NCI-H446 (cell line): ENCODE data around the gene GATAD2A.
"Not testable (repeated sequence)": the region's sequence is repeated elsewhere in the genome, so short reads cannot be mapped to it uniquely, and the experiment has no call there.

Source experiments
- DNase-seq, 2 experiments: peaks; one replicate each; lab custom pipeline; 2025; lab: John Stamatoyannopoulos, UW

GATAD2A gene

DNA sequence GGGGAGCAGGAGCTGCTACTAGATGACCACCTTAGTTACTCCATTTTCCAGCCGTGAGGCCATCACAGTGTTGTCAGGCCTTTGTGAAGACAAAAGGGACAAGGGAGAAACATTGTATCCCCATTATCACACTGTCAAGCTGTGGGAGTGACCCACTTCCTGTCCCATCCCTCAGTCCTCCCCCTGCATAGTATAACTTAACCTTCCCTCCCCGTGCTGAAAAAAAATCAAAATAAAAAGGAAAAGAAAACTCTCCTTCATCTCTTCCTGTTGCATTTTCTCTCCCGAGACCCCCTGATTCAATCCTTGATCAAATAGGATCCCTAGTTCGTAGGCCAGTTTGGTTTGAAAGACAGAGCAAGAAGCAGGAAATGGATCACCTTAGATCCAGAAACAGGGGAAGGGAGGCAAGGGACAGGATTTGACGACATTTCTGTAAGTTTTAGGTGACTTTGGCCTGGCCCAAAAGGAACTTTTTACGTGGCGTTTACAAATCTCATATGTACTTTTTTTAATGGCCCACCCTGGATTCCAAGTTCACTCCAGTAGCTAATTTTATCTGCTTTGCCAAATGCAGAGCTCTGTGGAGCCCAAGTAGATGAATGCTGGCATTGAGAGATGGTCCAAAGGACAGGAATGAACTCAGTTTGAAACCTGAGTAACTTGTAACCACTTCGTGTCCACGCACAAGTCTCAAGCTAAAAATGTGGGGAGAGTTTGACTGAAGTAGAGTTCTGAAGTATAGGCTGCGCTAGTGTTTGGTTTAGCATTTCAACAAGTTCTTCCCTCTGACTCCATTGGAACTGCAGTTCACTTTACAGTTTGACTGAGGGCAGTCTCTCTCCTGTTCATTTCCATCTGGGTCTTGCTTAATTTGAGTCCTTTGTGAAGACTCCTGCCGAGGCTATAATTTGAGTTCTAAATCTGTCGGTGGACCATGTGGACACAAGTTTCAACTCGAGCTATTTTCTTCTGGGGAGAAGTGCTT, 16.6 kb upstream of the GATAD2A start:
- no peak for DNase-seq

DNA sequence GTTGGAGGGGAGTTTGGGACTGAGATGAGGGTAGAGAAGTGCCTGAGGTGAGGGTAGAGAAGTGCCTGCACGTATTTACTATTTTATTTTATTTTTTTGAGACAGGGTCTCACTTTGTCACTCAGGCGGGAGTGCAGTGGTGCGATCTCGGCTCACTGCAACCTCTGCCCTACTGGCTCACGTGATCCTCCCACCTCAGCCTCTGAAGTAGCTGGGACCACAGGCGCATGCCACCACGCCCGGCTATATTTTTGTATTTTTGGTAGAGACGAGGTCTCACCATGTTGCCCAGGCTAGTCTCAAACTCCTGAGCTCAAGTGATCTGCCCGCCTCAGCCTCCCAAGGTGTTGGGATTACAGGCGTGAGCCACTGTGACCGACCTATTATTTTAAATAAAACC, 15.8 kb upstream of the GATAD2A start:
- not testable (repeated sequence) for DNase-seq

DNA sequence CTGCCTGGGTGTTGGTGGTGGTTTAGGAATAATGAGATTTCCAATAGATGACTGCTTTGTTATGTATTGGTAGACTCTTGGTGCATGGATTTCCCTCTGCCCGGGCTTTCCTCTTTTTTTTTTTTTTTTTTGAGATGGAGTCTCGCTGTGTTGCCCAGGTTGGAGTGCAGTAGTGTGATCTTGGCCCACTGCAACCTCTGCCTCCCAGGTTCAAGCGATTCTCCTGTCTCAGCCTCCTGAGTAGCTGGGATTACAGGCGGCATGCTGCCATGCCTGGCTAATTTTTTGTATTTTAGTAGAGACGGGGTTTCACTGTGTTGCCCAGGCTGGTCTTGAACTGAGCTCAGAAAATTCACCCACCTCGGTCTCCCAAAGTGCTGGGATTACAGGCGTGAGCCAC, 11.1 kb upstream of the GATAD2A start:
- not testable (repeated sequence) for DNase-seq

DNA sequence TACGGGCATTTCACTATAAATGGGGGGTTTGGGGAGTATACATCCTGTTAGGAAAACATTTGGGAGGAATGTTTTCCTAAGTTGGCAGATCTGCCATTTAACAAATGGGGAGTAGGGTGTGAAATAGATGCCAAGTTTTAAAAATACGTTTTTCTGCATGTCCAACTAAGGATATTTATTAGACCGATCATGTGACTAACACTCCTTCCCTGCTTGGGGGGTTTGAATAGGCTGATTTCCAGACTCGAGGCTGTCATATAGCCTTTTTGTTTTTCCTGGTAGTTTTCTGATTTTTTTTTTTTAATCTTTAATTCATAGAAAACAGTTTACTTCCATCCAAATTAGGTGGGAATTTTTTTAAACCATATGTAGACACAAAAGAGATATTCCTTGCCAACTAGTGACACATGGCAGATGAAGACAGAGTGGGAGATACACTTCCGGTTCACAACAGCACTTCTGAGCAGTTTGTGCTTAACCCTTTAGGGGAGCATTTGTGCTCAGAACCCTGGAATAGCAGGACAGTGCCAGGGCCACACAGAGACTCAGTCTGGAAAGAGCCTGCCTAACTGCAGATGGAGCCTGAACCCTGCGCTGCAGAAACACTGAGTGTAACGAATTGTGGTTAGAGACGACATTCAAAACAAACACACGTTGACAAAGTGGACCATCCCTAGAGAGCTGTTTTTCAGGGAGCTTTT, 5.6 kb upstream of the GATAD2A start:
- DNase-seq = peak in 1 of 2 experiments; percentile 24

DNA sequence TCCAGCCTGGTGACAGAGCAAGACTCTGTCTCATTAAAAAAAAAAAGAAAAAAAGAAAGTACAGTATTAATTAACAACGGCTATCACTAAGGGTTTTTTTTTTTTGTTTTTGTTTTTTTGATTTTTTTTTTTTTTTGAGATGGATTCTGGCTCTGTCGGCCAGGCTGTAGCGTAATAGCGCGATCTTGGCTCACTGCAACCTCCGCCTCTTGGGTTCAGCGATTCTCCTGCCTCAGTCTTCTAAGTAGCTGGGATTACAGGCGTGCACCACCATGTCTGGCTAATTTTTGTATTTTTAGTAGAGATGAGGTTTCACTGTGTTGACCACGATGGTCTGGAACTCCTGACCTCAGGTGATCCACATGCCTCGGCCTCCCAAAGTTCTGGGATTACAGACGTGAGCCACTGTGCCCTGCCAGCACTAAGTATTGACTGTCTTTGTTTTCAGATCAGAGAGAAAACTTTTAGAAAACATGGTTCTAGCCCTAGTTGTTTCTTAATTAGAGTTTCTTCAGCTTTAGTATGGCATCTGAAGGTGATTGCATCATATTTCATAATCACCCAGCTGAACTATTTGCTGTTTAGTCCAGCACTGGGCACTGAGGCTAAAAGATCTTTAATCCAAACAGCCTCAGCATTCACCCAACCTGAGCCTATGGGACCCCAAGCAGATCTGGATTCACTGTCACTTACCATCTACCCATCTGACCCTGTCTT, 2.7 kb upstream of the GATAD2A start:
- DNase-seq = no peak

DNA sequence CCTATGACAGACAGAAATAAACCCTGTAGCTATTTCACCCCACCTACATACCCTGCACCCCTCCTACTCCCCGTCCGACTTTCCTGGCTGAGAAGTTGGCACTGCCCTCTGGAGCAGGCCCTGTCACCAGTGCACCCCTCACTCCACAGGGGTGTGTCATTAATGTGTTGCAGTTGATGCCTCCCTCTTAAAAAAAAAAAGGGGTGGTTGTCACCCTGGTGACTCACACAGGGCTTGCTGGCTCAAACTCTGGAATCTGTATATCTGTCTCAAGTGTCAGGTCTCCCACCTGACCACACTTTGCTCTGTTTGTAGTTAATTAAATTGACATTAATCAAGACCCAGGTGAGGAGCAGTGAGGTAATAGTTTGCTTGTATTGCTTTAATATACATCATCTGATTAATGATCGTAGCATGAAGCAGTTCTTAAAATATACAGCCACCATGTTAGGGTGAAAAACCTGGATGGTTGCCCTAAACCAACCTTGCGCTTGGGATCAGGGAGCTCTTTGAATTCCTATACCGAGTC, 2.0 kb upstream of the GATAD2A start:
- DNase-seq = no peak

DNA sequence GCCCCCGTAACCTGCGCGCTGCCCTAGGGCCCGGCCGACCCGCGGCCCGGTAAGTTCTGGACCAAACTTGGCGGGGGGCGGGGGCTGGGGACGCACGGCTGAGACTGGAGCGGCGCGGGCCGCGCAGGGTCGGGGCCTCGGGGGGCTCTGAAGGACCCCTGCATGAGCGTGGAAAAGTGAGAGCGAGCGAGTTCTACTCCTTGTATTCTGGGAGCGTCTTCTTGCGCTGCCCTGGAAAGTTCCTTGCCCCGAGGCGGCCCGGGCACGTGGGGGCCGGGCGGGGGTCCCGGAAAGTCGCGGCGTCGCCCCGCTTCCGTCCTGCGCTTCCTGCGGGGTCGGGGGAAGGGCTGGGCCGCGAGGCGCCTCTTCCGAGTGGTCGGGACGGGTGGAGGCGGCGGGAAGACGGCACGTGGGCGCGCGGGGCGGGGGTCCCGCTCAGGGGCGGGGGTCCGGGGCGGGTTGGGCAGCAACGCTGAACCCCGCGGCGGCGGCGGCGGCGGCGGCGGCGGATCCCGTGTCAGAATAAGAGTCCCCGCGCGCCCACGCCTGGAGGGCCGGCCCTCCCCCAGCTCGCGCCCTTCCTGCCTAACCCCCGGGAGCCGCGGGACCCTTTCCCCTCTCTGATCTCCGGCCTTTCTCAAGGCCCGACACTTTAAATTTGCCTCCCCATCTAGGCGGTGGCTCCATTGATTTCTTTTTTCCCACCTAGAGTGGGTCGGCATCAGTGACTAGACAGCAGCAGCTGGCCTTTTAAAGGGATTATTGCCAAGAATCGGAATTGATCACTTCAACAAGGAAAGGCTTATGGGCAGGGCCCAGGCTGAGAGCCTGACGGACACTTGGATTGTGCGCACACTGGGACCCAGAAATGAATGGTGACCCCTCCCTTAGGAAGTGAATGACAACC, 749 bp downstream of the GATAD2A start:
- peak; percentile 26 to 76 for DNase-seq

DNA sequence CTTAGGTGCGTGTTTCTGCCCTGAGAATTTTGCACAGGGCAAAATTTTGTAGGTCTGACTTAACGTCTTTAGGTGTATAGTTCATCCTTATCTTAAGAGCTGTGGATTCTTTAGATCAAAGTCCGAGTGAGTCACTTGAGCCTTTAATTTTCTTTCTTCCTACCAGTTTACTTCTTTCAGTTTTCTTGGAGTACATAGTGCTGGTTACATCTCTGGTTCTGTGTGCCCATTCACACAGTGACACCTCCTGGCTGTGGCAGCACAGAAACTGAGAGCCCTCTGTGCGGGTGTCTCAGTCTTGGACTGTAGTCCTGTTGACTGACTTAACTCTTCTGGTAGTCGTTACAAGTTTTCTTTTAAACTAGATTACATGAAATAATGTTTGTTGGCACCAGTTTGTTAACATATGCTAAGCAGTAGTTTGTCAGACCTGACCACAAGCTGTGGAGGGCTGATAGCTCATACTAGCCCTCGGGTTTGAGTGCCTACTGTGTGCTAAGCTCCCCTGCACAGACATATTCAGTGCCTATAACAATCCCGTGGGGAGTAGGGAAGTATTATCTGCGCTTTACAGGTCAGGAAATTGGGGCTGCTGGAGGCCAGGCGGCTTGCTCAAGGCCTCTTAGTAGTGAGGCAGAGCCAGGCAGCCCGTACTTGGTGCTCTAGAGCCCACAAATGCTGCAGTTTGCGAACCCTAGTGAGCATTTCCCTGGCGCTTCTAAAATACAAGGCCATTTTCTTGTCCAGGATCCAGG, 1.6 kb downstream of the GATAD2A start:
- DNase-seq = no peak

DNA sequence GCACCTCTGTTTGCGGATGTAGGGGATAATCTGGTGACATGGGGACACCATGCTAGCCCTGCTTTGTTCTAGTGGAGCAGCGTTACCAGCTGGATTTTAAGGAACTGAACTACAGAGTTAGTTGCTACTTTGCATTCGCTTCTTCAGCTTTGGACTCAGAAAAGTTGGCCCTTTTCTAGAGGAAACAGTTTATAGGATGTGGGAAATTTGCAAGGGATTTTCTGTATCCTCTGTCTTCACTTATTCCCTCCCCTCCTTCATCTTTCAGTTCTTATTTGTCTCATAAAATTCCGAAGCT, 2.1 kb downstream of the GATAD2A start:
- DNase-seq = no peak

DNA sequence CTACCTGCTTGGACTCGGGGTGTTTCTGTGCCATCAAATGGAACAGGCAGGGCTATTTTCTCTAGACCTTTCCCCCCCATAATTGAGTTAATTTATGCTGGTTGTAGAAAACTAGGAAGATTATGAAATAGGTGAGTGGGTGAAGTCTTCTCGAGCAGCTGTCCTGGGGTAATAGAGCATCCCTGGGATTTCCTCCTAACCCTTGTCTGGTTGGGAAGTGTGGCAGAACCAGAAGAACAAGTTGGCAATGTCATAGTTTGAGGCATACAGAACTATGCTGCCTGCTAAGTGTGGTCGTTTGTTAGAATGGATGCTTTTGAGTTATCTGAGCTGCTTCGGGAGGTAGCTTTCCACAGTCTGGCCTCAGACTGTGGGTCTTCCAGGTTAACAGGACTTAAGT, 3.7 kb downstream of the GATAD2A start:
- no peak for DNase-seq

DNA sequence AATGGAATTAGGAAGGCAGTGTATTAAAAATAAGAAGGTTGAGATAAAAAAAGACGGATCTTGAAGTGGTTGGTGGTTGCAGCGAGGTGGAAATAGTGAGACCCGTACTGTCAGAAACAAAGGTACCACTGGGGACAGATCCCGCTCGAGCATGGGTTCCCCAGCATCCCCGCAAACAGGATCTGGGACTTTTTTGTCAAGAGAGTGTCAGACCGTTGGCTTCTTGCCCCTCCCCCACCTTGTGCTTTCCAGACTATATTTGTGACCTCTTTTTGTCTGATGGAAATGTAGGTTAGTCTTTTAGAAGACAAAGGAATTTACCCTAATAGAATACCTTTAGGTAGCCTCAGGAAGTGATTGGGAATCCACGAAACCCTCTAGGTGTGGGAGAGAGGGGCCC, 4.2 kb downstream of the GATAD2A start:
- DNase-seq = no peak

DNA sequence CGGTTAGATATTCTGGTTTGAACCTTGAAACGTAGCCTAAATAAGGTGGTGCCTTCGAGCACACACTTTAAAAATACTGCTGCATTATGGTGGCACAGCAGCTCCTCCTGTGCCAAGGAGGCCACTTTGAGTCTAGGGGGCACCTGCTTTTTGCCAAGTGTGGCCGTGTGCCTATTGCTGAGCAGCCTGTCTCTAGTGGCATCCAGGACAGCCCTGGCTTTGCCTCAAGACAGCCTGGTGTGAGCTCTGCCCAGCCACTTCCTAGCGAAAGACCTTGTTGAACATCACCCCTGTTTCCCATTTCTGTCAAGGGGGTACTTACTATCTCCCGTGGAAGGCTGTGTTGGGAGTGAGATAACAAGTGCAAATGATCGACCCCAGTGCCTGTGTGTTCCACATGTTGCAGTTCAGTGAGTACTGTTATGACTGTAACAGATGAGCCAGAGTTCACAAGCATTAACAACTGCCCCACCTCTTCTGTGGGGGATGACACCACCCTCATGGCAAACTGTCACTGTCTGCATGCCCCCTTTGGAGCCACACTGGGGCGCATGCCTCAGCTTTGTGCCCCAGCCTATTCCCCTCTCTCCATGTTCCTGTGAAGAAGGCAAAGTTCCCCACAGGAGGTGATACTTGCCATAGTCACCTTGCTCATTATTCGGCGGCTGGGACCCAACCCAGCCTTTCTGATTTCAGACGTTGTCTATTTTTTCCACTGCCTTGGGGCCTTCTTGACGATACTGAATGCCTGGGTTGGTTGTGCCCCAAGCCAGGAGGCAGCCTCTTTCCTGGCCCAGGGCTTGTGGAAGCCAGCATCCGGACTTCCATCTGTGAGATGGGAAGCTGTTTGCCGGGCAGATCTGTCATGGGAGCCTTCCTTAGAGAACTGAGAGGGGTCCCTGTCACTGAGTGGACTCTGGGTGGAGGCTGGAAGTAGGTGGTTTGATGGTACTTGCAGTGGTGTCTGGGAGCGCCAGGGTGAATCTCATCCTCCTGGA, 5.4 kb downstream of the GATAD2A start:
- no peak for DNase-seq

DNA sequence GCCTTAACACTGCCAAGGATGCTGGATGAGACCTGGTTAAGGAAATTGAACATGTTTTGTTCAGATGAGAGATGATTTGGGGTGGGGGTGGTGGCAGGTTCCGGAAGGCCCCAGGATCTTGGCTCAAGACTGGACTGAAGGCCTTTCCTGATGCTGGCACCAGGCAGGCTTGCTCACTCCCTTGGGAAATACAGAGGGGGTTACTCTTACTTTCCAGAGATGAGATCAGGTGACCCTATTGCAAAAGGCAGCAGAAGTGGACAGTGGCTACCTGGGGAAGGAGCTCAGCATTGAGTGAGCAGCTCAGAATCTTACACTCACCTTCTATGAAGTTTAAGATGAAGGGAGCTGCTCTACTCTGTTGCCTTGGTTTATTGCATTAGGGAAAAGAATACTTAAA, 10.8 kb downstream of the GATAD2A start:
- DNase-seq = no peak

DNA sequence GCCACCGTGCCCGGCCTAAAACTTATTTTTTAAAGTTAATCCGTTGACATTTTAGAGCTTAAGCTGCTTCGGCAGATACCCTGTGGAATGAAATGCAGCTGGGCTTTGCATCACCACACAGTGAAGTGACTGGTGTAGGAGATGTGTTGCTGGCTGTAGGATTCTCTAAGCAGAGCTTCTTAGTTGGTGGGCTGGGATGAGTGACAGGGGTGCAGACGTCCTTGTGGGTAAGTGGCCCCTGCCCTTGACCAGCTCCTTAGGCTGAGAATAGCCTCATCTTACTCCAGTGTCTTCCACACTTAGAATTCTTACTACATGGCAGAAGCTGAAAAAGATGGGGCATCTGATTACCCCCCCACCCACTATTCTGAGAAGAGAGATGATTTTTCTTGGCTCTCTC, 11.6 kb downstream of the GATAD2A start:
- no peak for DNase-seq

DNA sequence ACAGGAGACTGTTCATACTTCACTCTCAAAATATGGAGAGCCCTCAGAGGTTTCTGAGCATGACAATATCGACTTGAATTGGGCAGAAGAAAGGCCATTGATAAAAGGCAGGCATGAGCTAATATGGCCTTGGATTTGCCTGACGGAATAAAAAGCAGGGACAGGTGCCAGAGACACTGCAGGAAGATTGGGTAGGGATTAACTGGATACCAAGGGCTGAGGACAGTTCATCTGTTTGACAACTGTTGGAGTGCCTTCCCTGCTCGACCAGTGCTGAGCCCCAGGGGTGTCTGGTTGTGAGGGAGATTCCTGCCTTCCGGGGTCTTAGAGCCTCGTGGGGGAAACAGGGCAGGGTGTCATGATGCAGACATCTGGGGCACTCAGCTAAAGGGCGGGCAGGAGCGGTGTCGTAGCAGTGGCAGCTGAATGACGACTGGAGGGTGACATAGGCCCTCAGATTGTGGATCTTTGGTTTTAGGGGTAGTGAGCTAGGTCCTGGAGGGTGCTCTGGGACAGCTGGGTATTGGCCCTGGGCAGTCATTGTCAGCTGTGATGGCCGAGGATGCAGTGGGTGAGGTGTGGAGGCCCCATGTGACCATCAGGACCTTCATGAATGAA, 12.3 kb downstream of the GATAD2A start:
- DNase-seq = no peak

DNA sequence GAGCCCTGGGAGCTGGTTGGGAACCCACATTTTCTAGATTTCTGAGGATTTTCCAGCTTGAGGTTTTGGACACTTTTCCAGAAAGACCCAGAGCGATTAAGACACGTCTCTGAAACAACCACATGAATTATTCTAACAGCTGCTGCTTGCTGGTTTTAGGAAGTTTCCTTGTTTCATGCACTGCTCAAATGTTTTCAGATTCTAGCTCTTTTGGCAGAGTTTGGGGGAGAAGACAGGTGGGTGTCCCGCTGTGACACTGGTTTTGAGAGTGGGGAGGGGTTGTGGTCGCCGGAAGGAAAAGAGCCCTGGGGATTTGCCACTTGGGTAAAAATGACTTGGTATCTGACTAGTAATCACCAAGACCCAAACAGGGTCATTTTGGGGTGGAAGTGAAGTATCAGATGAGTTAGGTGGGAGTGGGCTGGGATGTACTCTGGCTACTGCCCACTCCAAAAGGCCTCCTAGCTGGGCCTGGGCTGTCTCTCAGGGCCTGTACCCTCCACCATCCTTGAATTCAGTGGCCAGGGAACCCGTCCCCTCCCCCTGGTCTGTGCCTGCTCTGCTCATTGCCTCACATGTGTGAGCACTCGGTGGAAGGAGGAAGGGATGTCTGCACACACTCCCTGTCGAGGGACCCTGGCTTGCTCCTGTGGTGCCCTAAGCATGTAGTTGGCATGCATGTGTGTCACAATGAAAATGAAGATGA, 13.2 kb downstream of the GATAD2A start:
- DNase-seq = no peak

DNA sequence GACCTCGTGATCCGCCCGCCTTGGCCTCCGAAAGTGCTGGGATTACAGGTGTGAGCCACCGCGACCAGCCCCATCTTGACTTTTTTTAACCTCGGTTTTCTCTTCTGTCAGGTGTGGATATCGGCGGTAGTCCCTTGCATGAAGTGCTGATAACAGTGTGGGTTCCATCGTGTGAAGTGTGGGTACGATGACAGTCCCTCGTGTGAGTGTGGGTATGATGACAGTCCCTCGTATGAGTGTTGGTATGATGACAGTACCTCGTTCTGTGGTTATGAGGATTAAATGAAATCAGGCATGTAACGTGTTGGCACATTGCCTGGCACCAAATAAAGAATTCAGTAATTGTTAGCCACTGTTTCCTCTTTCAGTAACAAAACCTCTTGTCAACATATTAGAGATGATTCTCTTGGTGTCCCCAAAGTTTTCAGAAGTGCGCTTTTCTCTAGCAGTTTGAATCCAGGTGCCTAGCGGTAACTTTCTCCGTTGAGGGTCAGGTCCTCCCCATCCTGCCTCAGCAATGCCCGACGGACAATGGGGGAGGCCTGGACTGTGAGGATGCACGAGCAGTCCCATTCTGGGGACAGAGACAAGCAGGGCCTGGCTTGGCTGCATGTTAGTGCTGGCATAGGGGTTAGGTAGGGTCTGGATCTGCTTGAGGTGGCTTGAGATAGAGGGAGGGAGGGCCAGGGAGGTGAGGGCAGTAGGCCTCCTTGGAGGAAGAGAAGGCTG, 15.3 kb downstream of the GATAD2A start:
- peak in 1 of 2 experiments; percentile 3 for DNase-seq

DNA sequence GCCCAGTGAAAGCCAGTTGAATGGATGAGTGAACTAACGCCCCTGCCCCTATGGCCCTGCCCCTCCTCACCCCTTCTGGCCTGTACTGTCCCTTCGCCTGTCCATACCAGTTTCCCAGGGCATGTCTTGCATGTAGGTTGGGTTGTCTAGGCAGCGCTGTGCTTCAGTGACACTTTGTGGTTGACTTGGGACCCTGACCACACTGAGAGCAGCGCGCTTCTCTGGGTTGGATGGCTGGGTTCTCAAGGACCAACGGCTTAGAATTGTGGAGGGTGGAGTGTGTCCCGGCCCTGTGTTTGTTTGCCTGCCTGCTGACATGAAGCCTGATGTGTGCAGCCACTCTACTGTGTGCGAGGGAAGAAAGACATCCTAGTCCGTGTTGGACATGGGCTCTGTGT, 15.8 kb downstream of the GATAD2A start:
- DNase-seq = no peak
